K562 (cell line): ENCODE data around the gene RSBN1L. TPM values are rescaled to one million over a fixed set of nuclear protein-coding genes. Genes with fewer than 3 reads are reported as not detected.

Experiments
- CAMTA2 ChIP-seq: fragments of 250-450 bp; sonication (Bioruptor Pico); conservative IDR thresholded peaks from 2 replicates; pipeline ENCODE4 v1.5.1; 2022
- ETV1 ChIP-seq: fragments of 450-650 bp; conservative IDR thresholded peaks from 2 replicates; pipeline ENCODE4 v1.6.1; 2016; ENCODE audit warnings: missing genetic modification characterization, control low read depth, low read depth, missing compliant biosample characterization
- GABPA ChIP-seq: fragments of 200-800 bp; sonication (Bioruptor generic); conservative IDR thresholded peaks from 2 replicates; pipeline ENCODE4 v1.6.1; 2016; ENCODE audit warnings: low read depth, missing genetic modification characterization, missing compliant biosample characterization
- HDAC6 ChIP-seq: IDR thresholded peaks from 2 replicates; pipeline ENCODE4 v1.6.1; 2012; ENCODE audit warnings: low read depth, mild to moderate bottlenecking, control low read depth, inconsistent platforms, low read length, moderate library complexity
- HEY1 ChIP-seq: fragments of 250-450 bp; sonication (Bioruptor Pico); IDR thresholded peaks from 2 replicates; pipeline ENCODE4 v1.5.0; 2020; ENCODE audit warnings: mild to moderate bottlenecking, moderate library complexity, borderline replicate concordance
- MGA ChIP-seq: fragments of 450-650 bp; IDR thresholded peaks from 2 replicates; pipeline ENCODE4 v1.6.1; 2016; ENCODE audit warnings: mild to moderate bottlenecking, moderate library complexity
- NR1H2 ChIP-seq: sonication (generic); formaldehyde crosslinking; IDR thresholded peaks from 2 replicates; pipeline ENCODE4 v1.4.0; 2020; ENCODE audit warnings: mild to moderate bottlenecking, missing genetic modification reagents
- PATZ1 ChIP-seq: fragments of 250-450 bp; sonication (Bioruptor Pico); IDR thresholded peaks from 2 replicates; pipeline ENCODE4 v1.5.0; 2020; ENCODE audit warnings: mild to moderate bottlenecking, borderline replicate concordance
- PRPF4 ChIP-seq: fragments of 200-400 bp; formaldehyde crosslinking; IDR thresholded peaks from one replicate; pipeline ENCODE4 v1.6.1; 2017; ENCODE audit warnings: low read length, low read depth, mild to moderate bottlenecking; ENCODE audit not compliant: insufficient read depth, poor library complexity, severe bottlenecking
- SMAD4 ChIP-seq: fragments of 250-450 bp; sonication (Bioruptor Pico); conservative IDR thresholded peaks from 2 replicates; pipeline ENCODE4 v1.8.0; 2021; ENCODE audit warnings: inconsistent platforms, mild to moderate bottlenecking, moderate library complexity
- SMARCB1 ChIP-seq: IDR thresholded peaks from 2 replicates; pipeline ENCODE4 v1.6.1; 2011; ENCODE audit warnings: improper control_type of control experiment, low read depth; ENCODE audit not compliant: insufficient read length
- ZC3H8 ChIP-seq: fragments of 450-650 bp; IDR thresholded peaks from 2 replicates; pipeline ENCODE4 v1.6.1; 2017
- ZNF324 ChIP-seq: fragments of 250-450 bp; sonication (Bioruptor Pico); IDR thresholded peaks from 2 replicates; pipeline ENCODE4 v1.4.0; 2020; ENCODE audit warnings: mild to moderate bottlenecking
- ZNF444 ChIP-seq: fragments of 250-450 bp; sonication (Bioruptor Pico); IDR thresholded peaks from 2 replicates; pipeline ENCODE4 v1.4.0; 2020; ENCODE audit warnings: mild to moderate bottlenecking, moderate library complexity
- ZNF57 ChIP-seq: fragments of 450-650 bp; formaldehyde crosslinking; IDR thresholded peaks from 2 replicates; pipeline ENCODE4 v1.4.0; 2020; ENCODE audit warnings: mild to moderate bottlenecking, moderate library complexity
- polyA plus RNA-seq, 8 experiments: library from polyadenylated mRNA; depleted of rRNA in 4 of 8; stranded (reverse) in 5 of 8; unstranded in 3 of 8; fragments of >200 nt; fragmentation: Nextera tagmentation in 2 of 8; fragmentation: Illumina TruSeq in 1 of 8; extraction: Ambion mirVana in 2 of 8; extraction: Trizol in 1 of 8; gene quantifications; 2 replicates each; pipeline versions ENCODE4 v1.2.1 to v1.2.3, GENCODE V29; 2011 to 2014; ENCODE audit warnings: inconsistent platforms in 1 of 8, missing spikeins in 1 of 8
- total RNA-seq, 7 experiments: library from RNA; depleted of rRNA in 6 of 7; stranded (reverse); fragments of >200 nt in 6 of 7; fragmentation: Illumina TruSeq in 2 of 7; extraction: Trizol in 2 of 7; gene quantifications; 2 replicates each; pipeline versions ENCODE4 v1.2.1 to v1.2.3, GENCODE V29; 2011 to 2021; ENCODE audit warnings: low replicate concordance in 1 of 7

Gene RSBN1L
- total and polyA plus RNA-seq, 9 of the 15 experiments (the other 6 are each of a cell fraction or from before 2014, with no cell fraction given) = 6.2 to 35.2 (median 20.1) TPM

DNA sequence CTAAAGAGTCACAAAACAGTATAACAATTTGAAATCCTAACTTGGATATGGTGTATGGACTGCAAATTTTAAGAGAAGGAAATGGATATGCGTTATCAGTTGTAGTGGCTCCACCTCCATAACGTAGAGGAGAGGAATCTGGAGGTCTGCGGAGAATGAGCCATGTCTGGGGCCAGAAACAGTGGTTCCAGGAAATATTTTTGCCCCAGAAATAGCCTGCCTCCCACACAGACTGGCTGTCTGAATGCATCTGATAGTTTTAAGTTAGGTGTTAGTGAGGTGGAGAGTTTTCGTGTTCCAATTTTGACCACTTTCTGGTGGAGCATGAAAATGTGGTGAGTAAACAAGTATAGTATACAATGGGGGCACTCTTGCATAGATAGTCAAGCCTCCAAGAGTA lies 103.9 kb downstream of the RSBN1L start (continued):
- no peak for TF ChIP-seq PATZ1
- no peak for TF ChIP-seq HDAC6
- TF ChIP-seq ZC3H8 = no peak
- TF ChIP-seq ETV1 = no peak
- TF ChIP-seq PRPF4 = no peak
- no peak for TF ChIP-seq SMARCB1
- TF ChIP-seq HEY1 (CRISPR knock-in tag) = no peak
- no peak for TF ChIP-seq ZNF57 (CRISPR knock-in tag)
- no peak for TF ChIP-seq ZNF444
- no peak for TF ChIP-seq CAMTA2
- TF ChIP-seq ZNF324 (CRISPR knock-in tag) = no peak
- no peak for TF ChIP-seq NR1H2 (CRISPR knock-in tag)
- TF ChIP-seq GABPA (tag) = no peak; the same call in 1 of the 2 replicates
- no peak for TF ChIP-seq MGA
- TF ChIP-seq SMAD4 (CRISPR knock-in tag) = peak; percentile 98
